ENCODE measurements around the gene RAPGEF1. TPM values are rescaled to one million over a fixed set of nuclear protein-coding genes. Genes with fewer than 3 reads are reported as not detected.
A peak's percentile ranks its signal among the peaks of the same experiment; 100 is the strongest.

The RAPGEF1 gene
- total RNA-seq, 1 donor from 2014 or later, result 76.8 TPM

DNA sequence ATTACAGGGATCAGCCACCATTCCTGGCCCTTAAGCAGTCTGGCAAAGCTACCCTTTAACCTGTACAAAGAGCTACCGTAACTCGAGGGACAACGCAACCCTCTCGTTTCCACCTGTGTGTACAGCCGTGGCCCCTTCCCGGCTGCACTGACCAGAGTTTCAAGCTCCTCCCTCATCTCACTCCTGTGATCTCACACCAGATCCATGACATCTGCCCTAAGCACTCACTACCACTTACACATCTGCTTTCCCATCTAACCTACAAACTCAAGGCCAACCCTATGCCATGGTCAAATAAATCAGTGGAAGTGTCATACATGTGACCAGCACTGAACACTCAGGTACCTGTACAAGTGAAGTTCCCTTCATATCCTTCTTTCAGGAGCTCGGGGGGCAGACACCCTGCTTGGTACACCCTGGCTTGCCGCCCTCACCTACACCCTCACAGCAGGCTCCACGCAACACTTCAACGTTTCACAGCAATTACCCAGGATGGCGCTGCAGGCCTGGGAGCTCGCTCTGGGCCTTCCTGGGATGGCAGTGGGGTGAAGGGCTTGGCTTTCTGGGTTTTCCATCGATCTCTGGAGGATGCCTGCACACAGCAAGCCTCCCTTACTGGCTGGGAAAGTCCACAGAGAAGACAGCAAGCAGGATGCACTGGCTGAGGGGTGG is 132.8 kb downstream of the RAPGEF1 start:
- Histone ChIP-seq H3K27me3 (ENCODE audit: insufficient read depth, low read length) (no peaks in the 10 kb centered on the region), H3K4me3 (ENCODE audit: insufficient read depth, low read depth, low read length) (no peak overlapping the region), H3K36me3 (ENCODE audit: insufficient read depth, low read length) (no peaks in the 10 kb centered on the region), H3K4me1 (ENCODE audit: insufficient read depth, low read length) (peaks cover 37% of the 10 kb centered on the region), H3K9me3 (ENCODE audit: insufficient read depth, low read depth, low read length) (no peaks in the 10 kb centered on the region), H3K79me2 (ENCODE audit: insufficient read depth, low read length) (no peaks in the 10 kb centered on the region), H4K20me1 (ENCODE audit: insufficient read depth, low read length) (peaks cover 14% of the 10 kb centered on the region), H3K27ac (ENCODE audit: low read depth, low read length) (no peak overlapping the region), H3K4me2 (ENCODE audit: low read length) (no peak overlapping the region), H3K9ac (ENCODE audit: low read length) (no peak overlapping the region), H2AFZ (ENCODE audit: low read depth, low read length) (no peak overlapping the region)
- H3K9me3 Mint-ChIP-seq (ENCODE audit: unreplicated experiment), result no peaks in the 10 kb centered on the region
- peak overlapping the region; percentile 0 for H3K27ac Mint-ChIP-seq (ENCODE audit: unreplicated experiment)
- peaks cover 31% of the 10 kb centered on the region for H3K4me1 Mint-ChIP-seq (ENCODE audit: low read depth, unreplicated experiment)
- TF ChIP-seq, protein P1, sequence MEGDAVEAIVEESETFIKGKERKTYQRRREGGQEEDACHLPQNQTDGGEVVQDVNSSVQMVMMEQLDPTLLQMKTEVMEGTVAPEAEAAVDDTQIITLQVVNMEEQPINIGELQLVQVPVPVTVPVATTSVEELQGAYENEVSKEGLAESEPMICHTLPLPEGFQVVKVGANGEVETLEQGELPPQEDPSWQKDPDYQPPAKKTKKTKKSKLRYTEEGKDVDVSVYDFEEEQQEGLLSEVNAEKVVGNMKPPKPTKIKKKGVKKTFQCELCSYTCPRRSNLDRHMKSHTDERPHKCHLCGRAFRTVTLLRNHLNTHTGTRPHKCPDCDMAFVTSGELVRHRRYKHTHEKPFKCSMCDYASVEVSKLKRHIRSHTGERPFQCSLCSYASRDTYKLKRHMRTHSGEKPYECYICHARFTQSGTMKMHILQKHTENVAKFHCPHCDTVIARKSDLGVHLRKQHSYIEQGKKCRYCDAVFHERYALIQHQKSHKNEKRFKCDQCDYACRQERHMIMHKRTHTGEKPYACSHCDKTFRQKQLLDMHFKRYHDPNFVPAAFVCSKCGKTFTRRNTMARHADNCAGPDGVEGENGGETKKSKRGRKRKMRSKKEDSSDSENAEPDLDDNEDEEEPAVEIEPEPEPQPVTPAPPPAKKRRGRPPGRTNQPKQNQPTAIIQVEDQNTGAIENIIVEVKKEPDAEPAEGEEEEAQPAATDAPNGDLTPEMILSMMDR (IDR thresholded peaks at IDR 0.05; ENCODE audit: insufficient read depth, low read depth, low read length), result no peak
- no peak for TF ChIP-seq EZH2 (IDR thresholded peaks at IDR 0.05; ENCODE audit: insufficient read depth, low read length)
- H3K36me3 Mint-ChIP-seq (ENCODE audit: low read depth, unreplicated experiment), result peaks cover 28% of the 10 kb centered on the region
- no peak overlapping the region for H3K4me3 Mint-ChIP-seq (ENCODE audit: unreplicated experiment)
- no peak for FAIRE-seq
- DNase-seq (ENCODE audit: low read depth), result no peak
- no peaks in the 10 kb centered on the region for H3K27me3 Mint-ChIP-seq (ENCODE audit: low read depth, unreplicated experiment)

DNA sequence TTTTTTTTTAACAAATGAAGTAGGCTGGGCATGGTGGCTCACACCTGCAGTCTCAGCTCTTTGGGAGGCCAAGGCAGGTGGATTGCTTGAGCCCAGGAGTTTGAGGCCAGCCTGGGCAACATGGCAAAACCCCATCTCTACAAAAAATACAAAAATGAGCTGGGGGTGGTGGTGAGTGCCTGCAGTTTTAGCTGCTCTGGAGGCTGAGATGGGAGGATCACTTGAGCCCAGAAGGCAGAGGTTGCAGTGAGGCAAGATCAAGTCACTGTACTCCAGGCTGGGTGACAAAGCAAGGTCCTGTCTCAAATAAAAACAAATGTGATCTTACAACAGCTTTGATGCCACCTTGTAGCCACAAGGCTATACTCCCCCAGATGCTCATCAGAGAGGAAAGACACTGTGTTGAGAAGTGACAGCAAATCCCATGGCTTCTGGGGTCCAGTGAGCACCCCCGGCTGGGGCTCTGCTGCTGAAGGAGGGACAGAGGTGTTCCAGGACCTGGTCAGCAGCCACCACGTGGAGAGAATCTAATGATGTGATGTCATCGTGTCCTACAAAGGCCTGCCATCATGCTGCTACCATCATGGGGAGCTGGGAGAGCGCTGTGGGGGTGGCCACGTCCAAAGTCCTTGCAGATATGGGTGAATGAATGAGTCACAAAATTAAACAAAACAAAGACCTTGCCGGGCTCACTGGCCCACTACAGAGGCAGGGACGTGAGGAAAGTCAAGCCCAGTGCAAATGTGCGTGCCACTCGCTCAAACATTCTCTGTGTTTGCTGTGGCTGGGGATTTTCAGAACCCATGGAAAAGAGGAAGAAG is 133.9 kb downstream of the RAPGEF1 start:
- DNase-seq (ENCODE audit: low read depth), result peak; percentile 44
- no peaks in the 10 kb centered on the region for H3K36me3 ChIP-seq (ENCODE audit: insufficient read depth, low read length)
- H3K9ac ChIP-seq (ENCODE audit: low read length), result no peak overlapping the region
- peaks cover 37% of the 10 kb centered on the region for H3K4me1 ChIP-seq (ENCODE audit: insufficient read depth, low read length)
- H3K27ac ChIP-seq (ENCODE audit: low read depth, low read length), result no peak overlapping the region
- no peaks in the 10 kb centered on the region for H3K27me3 Mint-ChIP-seq (ENCODE audit: low read depth, unreplicated experiment)
- FAIRE-seq, result no peak
- peaks cover 14% of the 10 kb centered on the region for H4K20me1 ChIP-seq (ENCODE audit: insufficient read depth, low read length)
- no peak overlapping the region for H2AFZ ChIP-seq (ENCODE audit: low read depth, low read length)
- H3K4me3 Mint-ChIP-seq (ENCODE audit: unreplicated experiment), result no peak overlapping the region
- no peaks in the 10 kb centered on the region for H3K27me3 ChIP-seq (ENCODE audit: insufficient read depth, low read length)
- H3K9me3 Mint-ChIP-seq (ENCODE audit: unreplicated experiment), result no peaks in the 10 kb centered on the region
- H3K4me3 ChIP-seq (ENCODE audit: insufficient read depth, low read depth, low read length), result no peak overlapping the region
- no peaks in the 10 kb centered on the region for H3K9me3 ChIP-seq (ENCODE audit: insufficient read depth, low read depth, low read length)
- H3K4me1 Mint-ChIP-seq (ENCODE audit: low read depth, unreplicated experiment), result peaks cover 31% of the 10 kb centered on the region
- H3K4me2 ChIP-seq (ENCODE audit: low read length), result no peak overlapping the region
- H3K36me3 Mint-ChIP-seq (ENCODE audit: low read depth, unreplicated experiment), result peaks cover 29% of the 10 kb centered on the region
- no peak overlapping the region for H3K27ac Mint-ChIP-seq (ENCODE audit: unreplicated experiment)
- no peaks in the 10 kb centered on the region for H3K79me2 ChIP-seq (ENCODE audit: insufficient read depth, low read length)
- TF ChIP-seq EZH2 (IDR thresholded peaks at IDR 0.05; ENCODE audit: insufficient read depth, low read length), result no peak
- TF ChIP-seq, protein P1 (IDR thresholded peaks at IDR 0.05; ENCODE audit: insufficient read depth, low read depth, low read length), result no peak

All from astrocyte (in vitro differentiated cells and primary cell).